ENCODE measurements around the gene TMEM225B.
"Not testable (repeated sequence)": the region's sequence is repeated elsewhere in the genome, so short reads cannot be mapped to it uniquely, and the experiment has no call there.

The TMEM225B gene

GRCh38 chr7:99623091-99623693 lies 25.1 kb downstream of the TMEM225B start:
- in situ Hi-C loops (cut with MboI; ENCODE audit: low sequenced_read_pairs), result no loop called here

DNA sequence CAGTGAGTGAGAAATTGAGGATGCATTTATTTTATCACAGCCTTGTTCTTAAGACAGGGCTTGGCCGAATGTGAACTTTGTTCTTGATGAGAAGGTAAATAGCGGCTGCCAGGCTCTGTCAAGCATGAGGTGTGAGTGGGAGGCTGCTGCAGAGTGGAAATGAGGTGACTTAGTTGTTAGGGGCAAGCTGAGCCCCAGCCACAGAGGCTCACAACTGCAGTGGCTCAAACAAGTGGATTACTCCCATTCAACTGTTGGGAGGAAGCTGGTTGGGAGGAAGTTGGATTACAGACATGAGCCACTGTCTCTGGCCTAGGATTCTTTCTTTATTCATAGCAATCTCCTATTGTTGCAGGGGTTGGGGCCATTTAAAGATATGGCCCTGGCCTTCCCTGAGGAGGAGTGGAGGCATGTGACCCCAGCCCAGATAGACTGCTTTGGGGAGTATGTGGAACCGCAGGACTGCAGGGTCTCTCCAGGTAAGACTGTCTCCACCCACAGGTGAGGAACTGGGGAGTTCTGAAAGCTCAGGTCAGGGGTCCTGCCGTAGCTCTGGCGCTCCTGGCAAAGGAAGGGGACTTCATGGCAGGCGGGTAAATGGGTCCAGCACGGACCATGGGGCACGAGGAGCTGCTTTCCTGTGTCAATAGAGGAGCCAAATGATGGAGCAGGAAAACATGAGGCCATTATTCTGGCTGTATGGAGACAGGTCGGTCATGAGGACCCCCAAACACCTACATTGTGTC lies 25.8 kb downstream of the TMEM225B start:
- in situ Hi-C loops (cut with MboI; ENCODE audit: low sequenced_read_pairs), result no loop called here

DNA sequence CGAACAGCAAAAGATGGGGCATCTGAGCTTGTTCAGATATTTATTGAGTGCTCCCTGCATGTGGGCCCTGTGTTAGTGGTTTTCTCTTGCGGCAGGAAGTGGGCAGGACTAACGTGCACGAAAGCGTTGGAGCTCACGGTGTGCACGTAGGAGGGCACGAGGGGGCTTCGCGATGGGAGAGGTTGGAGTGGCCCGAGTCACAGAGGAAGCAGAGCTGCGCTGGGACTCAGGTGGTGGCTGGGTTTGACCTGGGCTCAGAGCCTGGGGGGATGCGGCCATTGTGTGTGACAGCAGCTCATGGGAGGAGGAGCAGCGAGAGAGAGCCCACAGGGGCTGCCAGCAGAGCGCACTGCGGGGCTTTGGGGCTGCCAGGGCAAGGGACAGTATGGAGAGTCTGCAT lies 26.4 kb downstream of the TMEM225B start:
- in situ Hi-C loops (cut with MboI; ENCODE audit: low sequenced_read_pairs), result no loop called here

DNA sequence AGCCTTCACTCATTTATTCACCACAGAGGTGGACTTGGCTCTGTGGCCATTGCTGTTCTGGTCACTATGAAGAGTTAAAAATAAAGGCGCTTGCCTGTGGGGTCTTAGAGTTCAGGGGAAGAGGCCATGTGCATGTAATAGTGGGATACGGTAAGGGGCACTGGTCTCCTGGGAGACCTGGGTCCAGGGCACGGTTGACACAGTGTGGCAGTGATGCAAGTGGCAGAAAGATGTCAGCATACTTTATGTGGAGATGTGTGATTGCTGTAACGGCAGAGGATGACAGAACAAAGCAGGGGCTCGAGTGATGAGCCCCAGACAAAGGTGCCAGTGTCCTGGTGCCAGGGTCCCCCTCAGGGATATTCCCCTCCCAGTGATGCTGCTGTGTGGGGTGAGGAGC lies 27.3 kb downstream of the TMEM225B start:
- in situ Hi-C loops (cut with MboI; ENCODE audit: low sequenced_read_pairs), result no loop called here

DNA sequence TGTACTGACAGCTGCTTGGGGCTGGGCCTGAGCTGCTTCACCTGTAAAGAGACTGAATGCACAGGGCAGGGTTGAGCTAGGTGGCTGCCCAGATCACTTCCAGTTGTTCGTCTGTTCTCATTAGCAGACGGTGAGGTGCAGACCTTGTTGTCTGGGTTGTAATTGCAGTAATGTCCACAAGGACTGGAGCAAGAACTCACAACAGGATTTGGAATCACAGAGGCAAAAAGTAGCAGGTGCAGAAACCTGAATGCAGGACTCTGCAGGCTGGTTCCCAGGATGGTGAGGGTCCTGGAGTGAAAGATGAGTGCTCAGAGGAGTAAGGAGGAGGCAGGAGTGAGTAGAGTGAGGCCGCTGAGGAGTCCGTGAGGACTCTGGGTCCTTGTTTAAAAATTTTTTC lies 27.9 kb downstream of the TMEM225B start:
- in situ Hi-C loops (cut with MboI; ENCODE audit: low sequenced_read_pairs), result no loop called here

- in situ Hi-C loops (cut with MboI; ENCODE audit: low sequenced_read_pairs), result no loop called here
These were observed 28.6 kb downstream of the TMEM225B start for GRCh38 chr7:99626661-99627060.

DNA sequence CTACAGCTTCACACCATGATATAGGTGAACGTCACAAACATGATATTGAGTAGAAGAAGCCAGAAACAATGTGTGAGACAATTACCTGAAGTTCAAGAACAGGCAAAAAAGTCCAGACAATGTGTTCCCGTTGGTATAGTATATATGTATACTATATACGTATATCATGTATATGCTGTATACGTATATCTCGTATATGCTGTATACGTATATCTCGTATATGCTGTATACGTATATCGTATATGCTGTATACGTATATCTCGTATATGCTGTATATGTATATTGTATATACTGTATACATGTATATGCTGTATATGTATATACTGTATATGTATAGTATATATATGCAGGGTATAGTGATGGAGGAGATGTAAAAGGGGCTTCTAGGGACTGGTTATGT lies 29.4 kb downstream of the TMEM225B start:
- in situ Hi-C loops (cut with MboI; ENCODE audit: low sequenced_read_pairs), result no loop called here

GRCh38 chr7:99628471-99629465 lies 30.7 kb downstream of the TMEM225B start:
- in situ Hi-C loops (cut with MboI; ENCODE audit: low sequenced_read_pairs), result no loop called here

DNA sequence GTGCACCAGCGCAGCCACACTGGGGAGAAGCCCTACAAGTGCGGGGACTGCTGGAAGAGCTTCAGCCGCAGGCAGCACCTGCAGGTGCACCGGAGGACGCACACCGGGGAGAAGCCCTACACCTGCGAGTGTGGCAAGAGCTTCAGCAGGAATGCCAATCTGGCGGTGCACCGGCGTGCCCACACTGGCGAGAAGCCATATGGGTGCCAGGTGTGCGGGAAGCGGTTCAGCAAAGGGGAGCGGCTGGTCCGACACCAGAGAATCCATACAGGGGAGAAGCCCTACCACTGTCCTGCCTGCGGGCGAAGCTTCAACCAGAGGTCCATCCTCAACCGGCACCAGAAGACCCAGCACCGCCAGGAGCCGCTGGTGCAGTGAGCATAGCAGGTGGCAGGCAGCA lies 31.6 kb downstream of the TMEM225B start:
- in situ Hi-C loops (cut with MboI; ENCODE audit: low sequenced_read_pairs), result no loop called here

DNA sequence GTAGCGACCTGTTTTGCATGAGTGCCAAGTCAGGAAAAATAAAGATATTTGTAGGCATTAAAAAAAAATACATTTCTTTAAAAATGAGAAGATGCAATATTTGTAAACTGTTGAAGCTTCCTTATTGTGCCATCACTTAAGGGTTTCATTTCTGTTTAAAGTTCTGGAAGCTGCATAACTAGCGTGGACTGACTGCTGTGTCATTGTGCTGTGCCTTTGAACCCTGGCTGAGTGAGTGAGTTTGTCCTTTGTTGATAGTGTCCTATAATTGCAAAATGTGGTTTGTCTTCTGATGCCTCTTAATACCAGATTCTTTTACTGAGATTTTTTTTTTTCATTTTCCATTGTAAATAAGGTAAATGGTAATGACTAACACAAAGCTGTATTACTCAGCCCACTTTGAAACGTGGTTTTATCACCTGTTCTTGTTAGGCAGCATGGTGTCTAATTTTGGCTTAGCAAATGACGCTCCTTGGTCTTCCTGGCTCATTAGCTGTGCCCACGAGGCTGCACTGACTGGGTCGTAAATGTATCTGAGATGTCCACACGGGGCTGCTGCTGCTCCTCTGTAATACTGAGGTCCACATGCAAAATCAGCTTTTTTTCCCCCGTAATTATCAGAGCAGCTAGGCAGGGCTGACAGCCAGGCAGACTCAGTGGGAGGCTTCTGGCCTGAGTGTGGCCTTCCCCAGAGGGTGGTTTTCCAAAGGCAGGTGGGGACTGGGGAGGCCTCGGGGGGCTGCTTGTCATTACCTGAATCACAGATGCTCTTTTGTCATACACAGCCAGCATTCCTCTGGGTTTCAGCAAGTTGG lies 33.4 kb downstream of the TMEM225B start:
- in situ Hi-C loops (cut with MboI; ENCODE audit: low sequenced_read_pairs), result no loop called here

DNA sequence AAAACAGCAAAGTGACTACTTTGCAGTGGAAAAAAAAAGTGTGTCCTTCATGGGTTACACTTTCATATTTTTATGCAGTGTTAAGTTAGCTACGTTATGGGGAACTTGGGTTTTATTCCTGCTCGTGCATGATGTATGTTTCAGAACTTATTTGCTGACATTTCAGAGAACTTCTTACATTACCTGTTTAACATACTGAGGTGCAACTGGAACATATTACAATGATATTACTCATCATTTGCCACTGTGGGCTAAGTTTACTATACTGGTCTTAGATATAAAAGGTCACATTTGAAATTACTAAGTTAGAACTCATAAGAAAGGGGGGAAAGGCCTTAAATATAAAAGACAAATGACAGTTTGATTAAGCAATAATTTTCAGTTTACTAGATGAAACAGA lies 39.3 kb downstream of the TMEM225B start:
- in situ Hi-C loops (cut with MboI; ENCODE audit: low sequenced_read_pairs), result not testable (repeated sequence)

GRCh38 chr7:99638731-99639130 lies 40.7 kb downstream of the TMEM225B start:
- in situ Hi-C loops (cut with MboI; ENCODE audit: low sequenced_read_pairs), result no loop called here

DNA sequence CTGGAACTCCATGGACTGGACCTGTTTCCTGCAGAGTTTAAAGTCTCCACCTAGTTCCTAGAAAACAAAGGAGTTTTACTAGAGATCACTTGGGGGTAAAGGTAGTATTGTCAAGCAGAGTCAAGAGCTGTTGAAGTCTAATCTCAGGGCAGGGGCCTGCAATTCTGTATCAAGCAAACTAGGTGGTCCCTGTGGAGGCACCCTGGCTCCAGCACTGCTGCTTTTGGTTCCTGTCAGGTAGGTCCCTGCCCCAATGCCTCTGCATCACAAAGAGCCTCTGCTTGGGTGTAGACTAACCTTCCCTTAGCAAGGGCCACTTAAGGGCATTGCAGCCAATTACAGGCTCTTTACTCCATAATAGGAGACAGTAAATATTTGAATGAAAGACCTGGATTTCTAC lies 41.2 kb downstream of the TMEM225B start:
- in situ Hi-C loops (cut with MboI; ENCODE audit: low sequenced_read_pairs), result no loop called here

DNA sequence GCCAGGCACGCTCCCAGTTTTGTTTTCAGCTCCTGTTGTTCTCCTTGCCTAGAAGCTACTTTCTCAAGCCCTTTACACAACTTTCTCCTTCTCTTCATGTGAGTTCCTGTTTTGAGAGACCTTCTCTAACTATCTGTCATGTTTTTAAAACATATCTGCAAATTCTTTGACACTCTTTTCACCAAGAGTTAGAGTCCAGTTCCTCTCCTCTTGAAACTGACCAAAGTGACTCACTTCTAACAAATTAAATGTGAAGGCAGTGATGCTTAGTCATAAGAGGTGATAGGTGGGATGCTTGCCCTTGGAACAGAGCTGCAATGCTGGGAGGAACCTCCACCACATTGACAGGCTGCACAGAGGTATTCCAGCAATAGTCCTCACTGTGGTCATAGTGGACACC lies 44.0 kb downstream of the TMEM225B start:
- in situ Hi-C loops (cut with MboI; ENCODE audit: low sequenced_read_pairs), result no loop called here

GRCh38 chr7:99643464-99643863 lies 45.4 kb downstream of the TMEM225B start:
- in situ Hi-C loops (cut with MboI; ENCODE audit: low sequenced_read_pairs), result no loop called here

DNA sequence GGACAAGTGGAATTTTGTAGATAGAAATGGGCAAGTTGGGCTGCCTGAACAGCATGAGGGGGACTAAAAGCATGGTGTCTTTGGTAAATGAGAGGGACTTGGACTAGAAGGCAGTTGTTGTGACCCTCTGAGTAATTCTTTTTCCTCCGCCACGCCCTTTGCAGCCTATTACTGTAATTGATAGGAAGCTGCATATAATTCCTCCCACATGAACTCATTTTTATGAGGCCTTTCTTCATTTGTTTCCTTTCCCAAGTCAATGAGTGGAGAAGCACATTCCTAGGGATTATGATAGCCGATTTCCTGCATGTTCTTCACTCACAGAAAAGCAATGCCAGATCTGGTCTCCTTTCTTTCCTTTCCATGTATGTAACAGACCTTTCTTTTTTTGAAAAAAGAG lies 46.4 kb downstream of the TMEM225B start:
- in situ Hi-C loops (cut with MboI; ENCODE audit: low sequenced_read_pairs), result no loop called here

DNA sequence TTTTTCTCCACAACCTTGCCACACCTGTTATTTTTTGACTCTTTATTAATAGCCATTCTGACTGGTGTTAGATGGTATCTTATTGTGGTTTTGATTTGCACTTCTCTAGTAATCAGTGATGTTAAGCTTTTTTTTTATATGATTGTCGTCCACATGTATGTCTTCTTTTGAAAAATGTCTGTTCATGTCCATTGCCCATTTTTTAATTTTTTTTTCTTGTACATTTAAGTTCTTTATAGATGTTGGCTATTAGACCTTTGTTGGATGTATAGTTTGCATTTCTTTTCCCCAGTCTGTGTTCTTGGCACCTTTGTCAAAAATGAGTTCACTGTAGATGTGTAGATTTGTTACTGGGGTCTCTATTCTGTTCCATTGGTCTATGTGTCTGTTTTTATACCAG lies 47.5 kb downstream of the TMEM225B start:
- in situ Hi-C loops (cut with MboI; ENCODE audit: low sequenced_read_pairs), result no loop called here

GRCh38 chr7:99648843-99649242 lies 50.8 kb downstream of the TMEM225B start:
- in situ Hi-C loops (cut with MboI; ENCODE audit: low sequenced_read_pairs), result no loop called here

DNA sequence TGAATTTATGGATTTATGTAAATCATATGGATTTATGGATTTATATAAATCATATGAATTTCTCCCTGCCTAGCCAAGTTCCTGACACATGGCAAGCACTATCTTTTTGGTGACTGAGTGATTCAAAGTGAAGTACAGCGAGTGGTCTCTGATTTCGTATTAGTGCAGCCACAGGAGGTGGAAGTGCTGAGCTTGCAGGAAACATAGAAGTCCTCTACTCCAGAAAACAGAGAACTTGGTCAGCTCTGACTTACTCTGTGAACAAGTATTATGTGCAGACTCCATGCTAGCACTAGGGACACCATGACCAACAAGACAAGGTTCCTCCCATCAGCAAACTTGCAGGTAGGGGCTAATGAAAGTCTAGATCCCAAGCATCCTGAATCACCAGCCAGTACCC lies 53.2 kb downstream of the TMEM225B start:
- in situ Hi-C loops (cut with MboI; ENCODE audit: low sequenced_read_pairs), result no loop called here

- in situ Hi-C loops (cut with MboI; ENCODE audit: low sequenced_read_pairs), result no loop called here
These were observed 54.6 kb downstream of the TMEM225B start for GRCh38 chr7:99652671-99653070.

DNA sequence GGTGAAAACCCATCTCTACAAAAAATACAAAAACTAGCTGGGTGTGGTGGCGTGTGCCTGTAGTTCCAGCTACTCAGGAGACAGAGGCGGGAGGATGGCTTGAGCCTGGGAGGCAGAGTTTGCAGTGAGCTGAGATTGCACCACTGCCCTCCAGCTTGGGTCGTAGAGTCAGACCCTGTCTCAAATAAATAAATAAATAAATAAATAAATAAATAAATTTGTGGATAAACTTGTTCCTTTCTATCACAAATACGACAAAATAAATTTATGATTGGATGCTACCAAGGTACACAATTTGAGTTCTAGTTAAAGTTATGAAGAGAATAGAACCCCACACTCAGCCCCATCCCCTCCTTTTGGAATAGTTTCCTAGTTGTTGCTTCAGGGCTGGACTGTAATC lies 55.2 kb downstream of the TMEM225B start:
- in situ Hi-C loops (cut with MboI; ENCODE audit: low sequenced_read_pairs), result not testable (repeated sequence)
